ENCODE data around the gene RBKS. TPM values are rescaled to one million over a fixed set of nuclear protein-coding genes. Genes with fewer than 3 reads are reported as not detected.
"Not testable (repeated sequence)": the region's sequence is repeated elsewhere in the genome, so short reads cannot be mapped to it uniquely, and the experiment has no call there.

RBKS gene
- total RNA-seq, 1 donor: 12.1 TPM

- H3K4me1 ChIP-seq (ENCODE audit: insufficient read depth, low read length): peaks cover 36% of the 10 kb centered on the region
- peak overlapping the region; percentile 71 for H3K4me3 ChIP-seq (ENCODE audit: low read length)
Observed at GRCh38 chr2:27889774-27890145, 427 bp downstream of the RBKS start.

GRCh38 chr2:27888790-27889189 is 1.4 kb downstream of the RBKS start:
- H3K4me1 ChIP-seq (ENCODE audit: insufficient read depth, low read length): peaks cover 31% of the 10 kb centered on the region
- H3K27me3 ChIP-seq (ENCODE audit: insufficient read depth, low read length): no peaks in the 10 kb centered on the region
- H3K9me3 ChIP-seq (ENCODE audit: low read depth, low read length): no peaks in the 10 kb centered on the region
- H3K4me3 ChIP-seq (ENCODE audit: low read length): no peak overlapping the region

More at GRCh38 chr2:27889774-27890145, 427 bp downstream of the RBKS start:
- Histone ChIP-seq H3K27me3 (ENCODE audit: insufficient read depth, low read length) (no peaks in the 10 kb centered on the region), H3K9me3 (ENCODE audit: low read depth, low read length) (no peaks in the 10 kb centered on the region)

GRCh38 chr2:27887830-27888229 is 2.4 kb downstream of the RBKS start:
- Histone ChIP-seq H3K9me3 (ENCODE audit: low read depth, low read length) (no peaks in the 10 kb centered on the region), H3K4me1 (ENCODE audit: insufficient read depth, low read length) (peaks cover 27% of the 10 kb centered on the region), H3K4me3 (ENCODE audit: low read length) (no peak overlapping the region), H3K27me3 (ENCODE audit: insufficient read depth, low read length) (no peaks in the 10 kb centered on the region)

- peaks cover 27% of the 10 kb centered on the region for H3K4me1 ChIP-seq (ENCODE audit: insufficient read depth, low read length)
- H3K27me3 ChIP-seq (ENCODE audit: insufficient read depth, low read length): no peaks in the 10 kb centered on the region
- H3K4me3 ChIP-seq (ENCODE audit: low read length): no peak overlapping the region
- H3K9me3 ChIP-seq (ENCODE audit: low read depth, low read length): no peaks in the 10 kb centered on the region
Observed at GRCh38 chr2:27887111-27887510, 3.1 kb downstream of the RBKS start.

- Histone ChIP-seq H3K4me3 (ENCODE audit: low read length) (no peak overlapping the region), H3K9me3 (ENCODE audit: low read depth, low read length) (no peaks in the 10 kb centered on the region), H3K4me1 (ENCODE audit: insufficient read depth, low read length) (peaks cover 19% of the 10 kb centered on the region), H3K27me3 (ENCODE audit: insufficient read depth, low read length) (no peaks in the 10 kb centered on the region)
Observed at GRCh38 chr2:27886322-27886721, 3.9 kb downstream of the RBKS start.

- no peaks in the 10 kb centered on the region for H3K9me3 ChIP-seq (ENCODE audit: low read depth, low read length)
- H3K4me1 ChIP-seq (ENCODE audit: insufficient read depth, low read length): peaks cover 16% of the 10 kb centered on the region
- H3K27me3 ChIP-seq (ENCODE audit: insufficient read depth, low read length): no peaks in the 10 kb centered on the region
- no peak overlapping the region for H3K4me3 ChIP-seq (ENCODE audit: low read length)
Observed at GRCh38 chr2:27885661-27886060, 4.5 kb downstream of the RBKS start.

- Histone ChIP-seq H3K9me3 (ENCODE audit: low read depth, low read length) (no peaks in the 10 kb centered on the region), H3K4me3 (ENCODE audit: low read length) (no peak overlapping the region), H3K4me1 (ENCODE audit: insufficient read depth, low read length) (peaks cover 16% of the 10 kb centered on the region), H3K27me3 (ENCODE audit: insufficient read depth, low read length) (no peaks in the 10 kb centered on the region)
Observed at GRCh38 chr2:27885234-27885633, 5.0 kb downstream of the RBKS start.

- Histone ChIP-seq H3K4me1 (ENCODE audit: insufficient read depth, low read length) (peaks cover 11% of the 10 kb centered on the region), H3K4me3 (ENCODE audit: low read length) (no peak overlapping the region), H3K27me3 (ENCODE audit: insufficient read depth, low read length) (no peaks in the 10 kb centered on the region), H3K9me3 (ENCODE audit: low read depth, low read length) (no peaks in the 10 kb centered on the region)
Observed at GRCh38 chr2:27884601-27885000, 5.6 kb downstream of the RBKS start.

- not testable (repeated sequence) for H3K9me3 ChIP-seq (ENCODE audit: low read depth, low read length); H3K27me3 ChIP-seq (ENCODE audit: insufficient read depth, low read length); H3K4me1 ChIP-seq (ENCODE audit: insufficient read depth, low read length); H3K4me3 ChIP-seq (ENCODE audit: low read length)
Observed at GRCh38 chr2:27882584-27882922, 7.6 kb downstream of the RBKS start.

- not testable (repeated sequence) for H3K4me3 ChIP-seq (ENCODE audit: low read length); H3K4me1 ChIP-seq (ENCODE audit: insufficient read depth, low read length); H3K9me3 ChIP-seq (ENCODE audit: low read depth, low read length); H3K27me3 ChIP-seq (ENCODE audit: insufficient read depth, low read length)
Observed at GRCh38 chr2:27881815-27882583, 8.2 kb downstream of the RBKS start.

- peaks cover 9% of the 10 kb centered on the region for H3K9me3 ChIP-seq (ENCODE audit: low read depth, low read length)
- no peak overlapping the region for H3K4me3 ChIP-seq (ENCODE audit: low read length)
- no peaks in the 10 kb centered on the region for H3K27me3 ChIP-seq (ENCODE audit: insufficient read depth, low read length)
- H3K4me1 ChIP-seq (ENCODE audit: insufficient read depth, low read length): no peaks in the 10 kb centered on the region
Observed at GRCh38 chr2:27878825-27879224, 11.4 kb downstream of the RBKS start.

- Histone ChIP-seq H3K4me3 (ENCODE audit: low read length) (no peak overlapping the region), H3K27me3 (ENCODE audit: insufficient read depth, low read length) (no peaks in the 10 kb centered on the region), H3K4me1 (ENCODE audit: insufficient read depth, low read length) (no peaks in the 10 kb centered on the region), H3K9me3 (ENCODE audit: low read depth, low read length) (peaks cover 9% of the 10 kb centered on the region)
Observed at GRCh38 chr2:27875089-27875881, 14.9 kb downstream of the RBKS start.

- H3K9me3 ChIP-seq (ENCODE audit: low read depth, low read length): peaks cover 9% of the 10 kb centered on the region
- no peaks in the 10 kb centered on the region for H3K27me3 ChIP-seq (ENCODE audit: insufficient read depth, low read length)
- H3K4me3 ChIP-seq (ENCODE audit: low read length): no peak overlapping the region
- H3K4me1 ChIP-seq (ENCODE audit: insufficient read depth, low read length): no peaks in the 10 kb centered on the region
Observed at GRCh38 chr2:27873091-27873490, 17.1 kb downstream of the RBKS start.

- Histone ChIP-seq H3K27me3 (ENCODE audit: insufficient read depth, low read length) (no peaks in the 10 kb centered on the region), H3K4me3 (ENCODE audit: low read length) (no peak overlapping the region), H3K4me1 (ENCODE audit: insufficient read depth, low read length) (no peaks in the 10 kb centered on the region), H3K9me3 (ENCODE audit: low read depth, low read length) (peaks cover 9% of the 10 kb centered on the region)
Observed at GRCh38 chr2:27871802-27872201, 18.4 kb downstream of the RBKS start.

- H3K9me3 ChIP-seq (ENCODE audit: low read depth, low read length): no peaks in the 10 kb centered on the region
- H3K4me1 ChIP-seq (ENCODE audit: insufficient read depth, low read length): no peaks in the 10 kb centered on the region
- H3K4me3 ChIP-seq (ENCODE audit: low read length): no peak overlapping the region
- no peaks in the 10 kb centered on the region for H3K27me3 ChIP-seq (ENCODE audit: insufficient read depth, low read length)
Observed at GRCh38 chr2:27870724-27871123, 19.5 kb downstream of the RBKS start.

GRCh38 chr2:27869763-27870162 is 20.4 kb downstream of the RBKS start:
- H3K9me3 ChIP-seq (ENCODE audit: low read depth, low read length): no peaks in the 10 kb centered on the region
- no peaks in the 10 kb centered on the region for H3K4me1 ChIP-seq (ENCODE audit: insufficient read depth, low read length)
- H3K4me3 ChIP-seq (ENCODE audit: low read length): no peak overlapping the region
- H3K27me3 ChIP-seq (ENCODE audit: insufficient read depth, low read length): no peaks in the 10 kb centered on the region

All from mononuclear cell (primary cell).